Measurements from ENCODE around the gene XRN2.
"Not testable (repeated sequence)": the region's sequence is repeated elsewhere in the genome, so short reads cannot be mapped to it uniquely, and the experiment has no call there.

Gene XRN2

GRCh38 chr20:21352703-21353102 lies 49.6 kb downstream of the XRN2 start:
- no peak for DNase-seq (ENCODE audit: low spot score)

- no peak for DNase-seq (ENCODE audit: low spot score)
Observed at GRCh38 chr20:21353236-21353635, 50.1 kb downstream of the XRN2 start.

GRCh38 chr20:21355981-21356380 lies 52.9 kb downstream of the XRN2 start:
- no peak for DNase-seq (ENCODE audit: low spot score)

GRCh38 chr20:21356386-21356785 lies 53.3 kb downstream of the XRN2 start:
- DNase-seq (ENCODE audit: low spot score) = no peak

GRCh38 chr20:21357844-21358243 lies 54.7 kb downstream of the XRN2 start:
- DNase-seq (ENCODE audit: low spot score) = no peak

- DNase-seq (ENCODE audit: low spot score) = no peak
Observed at GRCh38 chr20:21358737-21359136, 55.6 kb downstream of the XRN2 start.

- DNase-seq (ENCODE audit: low spot score) = no peak
Observed at GRCh38 chr20:21360705-21361104, 57.6 kb downstream of the XRN2 start.

- DNase-seq (ENCODE audit: low spot score) = no peak
Observed at GRCh38 chr20:21361266-21361665, 58.1 kb downstream of the XRN2 start.

GRCh38 chr20:21364413-21364812 lies 61.3 kb downstream of the XRN2 start:
- no peak for DNase-seq (ENCODE audit: low spot score)

GRCh38 chr20:21365771-21366170 lies 62.6 kb downstream of the XRN2 start:
- no peak for DNase-seq (ENCODE audit: low spot score)

- DNase-seq (ENCODE audit: low spot score) = not testable (repeated sequence)
Observed at GRCh38 chr20:21366273-21366672, 63.1 kb downstream of the XRN2 start.

GRCh38 chr20:21368791-21369190 lies 65.7 kb downstream of the XRN2 start:
- DNase-seq (ENCODE audit: low spot score) = no peak

- no peak for DNase-seq (ENCODE audit: low spot score)
Observed at GRCh38 chr20:21371193-21371592, 68.1 kb downstream of the XRN2 start.

GRCh38 chr20:21372016-21372415 lies 68.9 kb downstream of the XRN2 start:
- DNase-seq (ENCODE audit: low spot score) = no peak

- DNase-seq (ENCODE audit: low spot score) = no peak
Observed at GRCh38 chr20:21373436-21373835, 70.3 kb downstream of the XRN2 start.

- DNase-seq (ENCODE audit: low spot score) = no peak
Observed at GRCh38 chr20:21376626-21377025, 73.5 kb downstream of the XRN2 start.

- no peak for DNase-seq (ENCODE audit: low spot score)
Observed at GRCh38 chr20:21377701-21378100, 74.6 kb downstream of the XRN2 start.

- DNase-seq (ENCODE audit: low spot score) = no peak
Observed at GRCh38 chr20:21378259-21378658, 75.1 kb downstream of the XRN2 start.

GRCh38 chr20:21380711-21381110 lies 77.6 kb downstream of the XRN2 start:
- DNase-seq (ENCODE audit: low spot score) = no peak

- DNase-seq (ENCODE audit: low spot score) = no peak
Observed at GRCh38 chr20:21381619-21382018, 78.5 kb downstream of the XRN2 start.

- DNase-seq (ENCODE audit: low spot score) = no peak
Observed at GRCh38 chr20:21384308-21384892, 81.3 kb downstream of the XRN2 start.

- DNase-seq (ENCODE audit: low spot score) = no peak
Observed at GRCh38 chr20:21386111-21386510, 83.0 kb downstream of the XRN2 start.

GRCh38 chr20:21387528-21387927 lies 84.4 kb downstream of the XRN2 start:
- DNase-seq (ENCODE audit: low spot score) = no peak

GRCh38 chr20:21388566-21388965 lies 85.4 kb downstream of the XRN2 start:
- DNase-seq (ENCODE audit: low spot score) = no peak

GRCh38 chr20:21389368-21389767 lies 86.2 kb downstream of the XRN2 start:
- no peak for DNase-seq (ENCODE audit: low spot score)

Data from ecto neural progenitor cell (in vitro differentiated cells).